Muscle of arm (tissue), 12 donors: ENCODE results near the gene FAIM2. TPM values are rescaled to one million over a fixed set of nuclear protein-coding genes. Genes with fewer than 3 reads are reported as not detected.
"Not testable (repeated sequence)": the region's sequence is repeated elsewhere in the genome, so short reads cannot be mapped to it uniquely, and the experiment has no call there.

ENCODE experiments used
- DNase-seq: peaks from one replicate; pipeline ENCODE4 v3.0.0-alpha.2; 2013
- polyA plus RNA-seq, 12 donors: library from polyadenylated mRNA; unstranded; fragments of 120-200 nt; gene quantifications; one replicate each; pipeline ENCODE4 v1.2.1, GENCODE V29; 2013; ENCODE audit not compliant: insufficient read length in 12 of 12

Gene FAIM2
- polyA plus RNA-seq, 12 donors: 7.4 to 10.6 (median 8.7) TPM; not detected in 1

GRCh38 chr12:49866859-49867569 is 36.7 kb downstream of the FAIM2 start:
- peak; percentile 77 for DNase-seq

DNA sequence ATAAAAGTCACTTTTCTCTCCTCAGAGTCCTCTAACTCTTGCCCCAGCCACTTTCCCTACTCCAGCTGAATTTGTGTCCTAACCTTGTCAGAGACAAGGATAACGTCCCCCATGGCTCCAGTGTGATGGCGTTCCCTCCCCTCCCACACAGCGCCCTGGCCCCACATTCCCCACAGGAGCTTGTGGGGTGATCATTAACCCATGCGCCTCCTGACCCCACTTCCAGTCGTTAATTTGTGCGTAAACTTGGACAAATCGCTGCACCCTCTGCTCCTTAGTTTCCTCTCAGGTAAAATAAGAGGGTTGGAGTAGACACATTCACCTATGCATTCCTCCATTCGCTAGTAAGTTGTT is 37.9 kb downstream of the FAIM2 start:
- DNase-seq: no peak

- no peak for DNase-seq
Measured at GRCh38 chr12:49865109-49865781, 38.5 kb downstream of the FAIM2 start.

DNA sequence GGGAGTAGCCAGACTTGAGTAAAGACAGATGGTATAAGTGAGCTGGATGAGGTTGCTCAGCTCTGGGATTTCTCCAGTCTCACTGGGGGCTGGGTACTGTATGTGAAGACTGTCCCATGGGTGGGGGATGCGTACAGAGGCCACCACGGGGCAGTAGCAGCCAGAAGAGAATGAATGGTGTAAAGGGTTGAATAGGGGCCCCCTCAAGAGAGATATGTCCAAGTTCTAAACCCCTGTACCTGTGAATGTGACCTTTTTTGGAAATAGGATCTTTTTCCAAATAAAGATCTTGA is 39.0 kb downstream of the FAIM2 start:
- no peak for DNase-seq

- DNase-seq: peak; percentile 31
Measured at GRCh38 chr12:49863946-49864797, 39.5 kb downstream of the FAIM2 start.

GRCh38 chr12:49860921-49861320 is 42.8 kb downstream of the FAIM2 start:
- not testable (repeated sequence) for DNase-seq

- not testable (repeated sequence) for DNase-seq
Measured at GRCh38 chr12:49855890-49856289, 47.8 kb downstream of the FAIM2 start.

GRCh38 chr12:49854976-49855375 is 48.7 kb downstream of the FAIM2 start:
- DNase-seq: no peak

DNA sequence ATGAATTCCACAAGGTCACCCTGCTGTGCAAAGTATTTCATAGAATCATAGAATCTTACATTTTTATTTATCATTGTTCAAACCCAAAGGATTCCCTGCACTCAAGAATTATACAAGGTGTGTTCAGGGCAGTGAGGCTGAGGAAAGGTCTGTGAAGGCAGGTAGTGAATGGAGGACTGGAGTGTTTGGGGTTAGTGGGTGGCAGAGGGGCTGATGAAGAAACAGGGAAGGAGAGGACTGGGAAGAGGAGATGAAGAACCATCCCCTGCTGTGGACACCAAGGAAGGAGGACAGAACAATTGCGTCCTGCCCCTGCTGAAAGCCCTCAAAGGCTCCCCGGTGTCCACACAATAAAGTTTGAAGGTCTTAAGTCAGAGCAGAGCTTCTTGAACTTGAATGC is 50.0 kb downstream of the FAIM2 start:
- DNase-seq: no peak

DNA sequence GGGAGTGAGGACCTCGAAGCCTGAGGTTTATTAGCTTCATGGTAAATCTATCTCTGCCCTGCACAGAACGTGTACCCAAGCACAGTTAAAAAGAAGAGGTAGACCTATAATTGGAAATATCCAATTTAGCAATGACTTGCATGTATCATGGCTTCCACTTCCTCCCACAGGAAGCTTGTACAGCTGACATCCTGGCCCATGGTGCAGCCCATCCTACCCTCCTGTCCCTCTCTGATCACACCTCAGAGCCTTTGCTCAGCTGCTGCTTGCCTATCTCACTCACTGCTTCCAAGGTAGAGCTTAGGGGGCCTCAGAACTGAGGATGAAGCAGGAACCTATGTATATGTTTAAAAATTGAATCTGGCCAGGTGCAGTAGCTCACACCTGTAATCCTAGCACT is 56.5 kb downstream of the FAIM2 start:
- no peak for DNase-seq

DNA sequence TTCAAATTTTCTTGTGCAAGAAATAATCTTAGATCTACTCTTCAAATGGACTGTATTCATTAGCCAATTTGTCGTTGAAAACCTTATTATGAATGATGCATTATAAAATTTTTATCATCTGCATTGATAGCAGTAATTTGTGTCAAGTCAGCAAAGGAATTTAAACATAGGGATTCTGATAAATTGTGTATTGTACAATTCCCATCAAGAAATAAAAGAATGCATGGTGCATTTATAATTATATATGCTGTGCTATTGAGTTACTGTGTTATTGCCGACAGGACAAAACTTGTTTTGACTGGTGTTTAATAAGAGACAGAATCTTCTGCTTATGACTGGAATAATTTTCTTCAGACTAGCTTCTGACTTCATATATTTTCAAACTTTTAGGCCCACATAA is 57.7 kb downstream of the FAIM2 start:
- DNase-seq: no peak

DNA sequence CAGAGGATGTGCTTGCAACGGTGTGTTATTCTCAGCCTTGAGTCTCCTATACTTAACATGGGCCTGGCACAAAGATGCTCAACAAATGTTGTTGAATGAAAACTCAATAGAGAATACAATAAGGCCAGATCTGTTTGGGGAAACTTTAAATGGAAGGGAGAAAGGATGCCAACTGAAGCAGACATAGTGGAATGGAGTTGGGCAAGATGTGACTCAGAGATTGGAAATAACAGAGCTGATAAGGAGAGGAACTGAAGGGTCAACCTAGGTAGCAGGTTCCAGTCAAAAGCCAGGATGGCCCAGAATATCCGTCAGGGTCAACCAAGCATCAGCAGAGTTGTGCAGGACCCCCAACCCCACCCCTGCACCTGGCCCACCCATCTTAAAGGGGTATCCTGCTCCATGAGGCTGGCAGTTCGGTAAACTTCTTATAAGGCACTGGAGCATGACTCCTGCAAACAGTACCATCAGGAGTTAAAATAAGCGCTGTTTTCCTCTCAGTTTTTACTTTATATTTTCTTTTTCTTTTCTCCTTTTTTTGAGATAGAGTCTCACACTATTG is 59.7 kb downstream of the FAIM2 start:
- DNase-seq: no peak

- DNase-seq: no peak
Measured at GRCh38 chr12:49843411-49843810, 60.3 kb downstream of the FAIM2 start.

GRCh38 chr12:49842519-49843352 is 61.0 kb downstream of the FAIM2 start, which contains the start of gene BCDIN3D:
BCDIN3D (minus strand) TSS chr12:49843106; CDS start chr12:49843087, 19 bp downstream.
- peak; percentile 91 for DNase-seq

GRCh38 chr12:49838973-49839633 is 64.6 kb downstream of the FAIM2 start:
- no peak for DNase-seq

- DNase-seq: no peak
Measured at GRCh38 chr12:49832836-49833421, 70.8 kb downstream of the FAIM2 start.

GRCh38 chr12:49831717-49832116 is 72.0 kb downstream of the FAIM2 start:
- no peak for DNase-seq

- DNase-seq: peak; percentile 97
Measured at GRCh38 chr12:49828133-49829091, 75.3 kb downstream of the FAIM2 start, which contains the start of gene NCKAP5L. NCKAP5L (minus strand) TSS chr12:49828413; CDS start chr12:49804044, 24,369 bp downstream.
